GM18520 (cell line): ENCODE measurements around the gene PVRIG.
"Not testable (repeated sequence)": the region's sequence is repeated elsewhere in the genome, so short reads cannot be mapped to it uniquely, and the experiment has no call there.

ENCODE experiments used
- ATAC-seq: cut with Tn5 transposase; IDR thresholded peaks from one replicate; pipeline ENCODE4 v1.9.1; 2021; ENCODE audit not compliant: unreplicated experiment

PVRIG gene

DNA sequence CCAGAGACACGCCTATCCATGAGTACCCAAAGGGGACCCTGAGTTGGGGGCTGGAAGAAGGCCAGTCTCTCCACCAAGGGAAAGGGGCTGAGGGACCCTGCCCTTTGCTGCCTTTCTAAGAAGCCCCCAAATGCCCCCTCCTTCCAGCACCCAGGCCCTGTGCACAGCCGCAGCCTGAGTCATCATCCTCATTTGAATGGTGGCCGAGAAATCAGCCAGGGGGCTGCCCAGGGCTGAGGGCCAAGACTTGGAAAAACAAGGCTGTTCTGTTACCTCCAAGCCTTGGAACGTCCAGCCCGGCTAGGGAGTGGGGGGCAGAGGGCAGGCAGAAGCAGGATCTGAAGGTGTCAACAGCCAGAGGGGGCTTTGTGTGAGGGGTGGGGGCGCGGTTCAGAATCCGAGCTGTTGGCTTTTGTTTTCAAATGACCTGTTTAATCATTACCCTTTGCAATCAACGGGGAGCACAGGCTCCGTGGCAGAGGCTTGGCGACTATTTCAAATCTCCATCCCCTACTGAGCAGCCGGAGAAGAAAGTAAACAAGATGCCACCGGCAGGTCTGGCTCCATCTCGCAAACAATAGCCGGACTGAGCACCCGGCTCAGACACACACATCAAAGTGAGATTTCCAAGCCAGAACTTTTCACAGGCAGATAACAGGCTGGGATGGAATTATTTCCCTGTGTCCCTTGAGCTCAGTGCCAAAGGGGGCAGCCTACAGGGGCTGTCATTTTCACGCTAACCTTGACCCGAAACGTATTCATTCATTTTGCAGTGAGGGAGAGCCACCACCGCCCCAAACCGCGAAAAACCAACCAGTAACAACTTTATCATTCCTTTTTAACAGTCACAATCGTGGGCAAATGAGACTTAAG is 50.5 kb downstream of the PVRIG start:
- ATAC-seq: not testable (repeated sequence)
